Gastroesophageal sphincter (tissue), 4 donors: Measurements from ENCODE around the gene MYO3B. TPM values are rescaled to one million over a fixed set of nuclear protein-coding genes. Genes with fewer than 3 reads are reported as not detected.

ENCODE experiments used
- ATAC-seq: fragments of 150-250 bp; one replicate; pipeline ENCODE4 v1.9.1; 2016; ENCODE audit warnings: mild to moderate bottlenecking, moderate library complexity
- H3K27ac ChIP-seq, 4 donors: fragments of 200-600 bp; sonication (generic) in 3 of 4; 1 replicate in 3 of 4; 2 replicates in 1 of 4; pipeline ENCODE4 v1.5.1; 2016 to 2019
- H3K27me3 ChIP-seq: fragments of 200-600 bp; sonication (generic); one replicate; pipeline ENCODE4 v1.5.1; 2019
- H3K36me3 ChIP-seq, 2 donors: fragments of 200-600 bp; sonication (generic); one replicate each; pipeline ENCODE4 v1.5.1; 2019; ENCODE audit warnings: control low read depth in 1 of 2
- H3K4me1 ChIP-seq, 3 donors: fragments of 200-600 bp; sonication (generic); 1 replicate in 2 of 3; 2 replicates in 1 of 3; pipeline ENCODE4 v1.5.1; 2016 to 2019; ENCODE audit warnings: control low read depth in 2 of 3
- H3K4me3 ChIP-seq, 2 donors: fragments of 200-600 bp; sonication (generic); one replicate each; pipeline ENCODE4 v1.5.1; 2019; ENCODE audit warnings: mild to moderate bottlenecking in 1 of 2, moderate library complexity in 1 of 2
- H3K9me3 ChIP-seq, 3 donors: fragments of 200-600 bp; sonication (generic); one replicate each; pipeline ENCODE4 v1.5.1; 2017 to 2019; ENCODE audit warnings: control low read depth in 2 of 3
- CTCF ChIP-seq, 4 experiments: fragments of 200-600 bp in 2 of 4; fragments of 450-650 bp in 2 of 4; sonication (generic) in 1 of 4; IDR thresholded peaks; one replicate each; pipeline ENCODE4 v1.5.1; 2017 to 2019; ENCODE audit warnings: antibody characterized with exemption in 4 of 4, mild to moderate bottlenecking in 2 of 4, moderate library complexity in 2 of 4
- EP300 ChIP-seq: sonication (generic); formaldehyde crosslinking; IDR thresholded peaks from one replicate; pipeline ENCODE4 v1.6.1; 2017; ENCODE audit warnings: antibody characterized with exemption, mild to moderate bottlenecking
- POLR2A ChIP-seq, 2 donors: fragments of 450-650 bp; IDR thresholded peaks; one replicate each; pipeline ENCODE4 v1.6.1; 2017; ENCODE audit warnings: antibody characterized with exemption in 2 of 2, mild to moderate bottlenecking in 2 of 2, moderate library complexity in 1 of 2
- POLR2AphosphoS5 ChIP-seq: sonication (generic); formaldehyde crosslinking; IDR thresholded peaks from one replicate; pipeline ENCODE4 v1.6.1; 2017; ENCODE audit warnings: antibody characterized with exemption
- WGBS, 2 donors: methylation state at CpG; one replicate each; pipeline ENCODE4 v1.1.5; 2018; ENCODE audit warnings: low coverage in 1 of 2; 5-methylcytosine and 5-hydroxymethylcytosine counted together
- total RNA-seq, 4 donors: library from RNA; depleted of rRNA; stranded (reverse); fragments of >200 nt; gene quantifications; one replicate each; pipeline ENCODE4 v1.1.0, GENCODE V29; 2016

The MYO3B gene
- total RNA-seq, 4 donors from 2014 or later, result not detected

- ATAC-seq, result no peak
- 85 to 100% methylated on average over 3 of the region's 3 CpGs for WGBS, 2 donors
- no peak overlapping the region for H3K27ac ChIP-seq
These were observed 38.5 kb downstream of the MYO3B start for GRCh38 chr2:170216428-170216827.

GRCh38 chr2:170216981-170217380 is 39.0 kb downstream of the MYO3B start:
- no peaks in the 10 kb centered on the region for H3K9me3 ChIP-seq
- peak overlapping the region in 2 of 4 donors; percentile 7 to 51 for H3K27ac ChIP-seq
- WGBS, 2 donors, result 34 to 58% methylated on average over 3 to 5 of the region's 5 CpGs
- no peak for TF ChIP-seq CTCF (IDR thresholded peaks at IDR 0.05)
- TF ChIP-seq EP300, result no peak
- no peak for TF ChIP-seq POLR2A (IDR thresholded peaks at IDR 0.05)
- ATAC-seq, result no peak
- H3K4me1 ChIP-seq, result peaks cover 0 to 18% (median 0%) of the 10 kb centered on the region in 3 donors
- H3K27me3 ChIP-seq, result no peaks in the 10 kb centered on the region
- H3K36me3 ChIP-seq, result no peaks in the 10 kb centered on the region
- H3K4me3 ChIP-seq, result no peak overlapping the region

More at GRCh38 chr2:170216428-170216827, 38.5 kb downstream of the MYO3B start:
- peaks cover 0 to 14% (median 0%) of the 10 kb centered on the region in 3 donors for H3K4me1 ChIP-seq
- no peak overlapping the region for H3K4me3 ChIP-seq
- no peak for TF ChIP-seq POLR2A (IDR thresholded peaks at IDR 0.05)
- TF ChIP-seq POLR2AphosphoS5, result no peak
- TF ChIP-seq CTCF (IDR thresholded peaks at IDR 0.05), result no peak
- no peak for TF ChIP-seq EP300
- no peaks in the 10 kb centered on the region for H3K36me3 ChIP-seq
- no peaks in the 10 kb centered on the region for H3K9me3 ChIP-seq
- H3K27me3 ChIP-seq, result no peaks in the 10 kb centered on the region

- ATAC-seq, result peak; percentile 25
- Histone ChIP-seq H3K27me3 (no peaks in the 10 kb centered on the region), H3K27ac (peak overlapping the region in 2 of 4 donors; percentile 7 to 51), H3K36me3 (no peaks in the 10 kb centered on the region), H3K4me3 (no peak overlapping the region), H3K9me3 (no peaks in the 10 kb centered on the region), H3K4me1 (peaks cover 0 to 22% (median 0%) of the 10 kb centered on the region in 3 donors)
- WGBS, 2 donors, result 36 to 52% methylated on average over 3 to 4 of the region's 4 CpGs
- no peak for TF ChIP-seq CTCF (IDR thresholded peaks at IDR 0.05)
- no peak for TF ChIP-seq EP300
- no peak for TF ChIP-seq POLR2A (IDR thresholded peaks at IDR 0.05)
- TF ChIP-seq POLR2AphosphoS5, result no peak
These were observed 39.9 kb downstream of the MYO3B start for GRCh38 chr2:170217778-170218251.

GRCh38 chr2:170218456-170218855 is 40.5 kb downstream of the MYO3B start:
- TF ChIP-seq POLR2AphosphoS5, result no peak
- TF ChIP-seq EP300, result no peak
- Histone ChIP-seq H3K9me3 (no peaks in the 10 kb centered on the region), H3K27me3 (no peaks in the 10 kb centered on the region), H3K27ac (no peak overlapping the region), H3K4me1 (peaks cover 0 to 22% (median 0%) of the 10 kb centered on the region in 3 donors), H3K4me3 (no peak overlapping the region), H3K36me3 (no peaks in the 10 kb centered on the region)
- WGBS, 2 donors, result 58 to 92% methylated on average over 2 of the region's 2 CpGs
- no peak for ATAC-seq

GRCh38 chr2:170218931-170219330 is 41.0 kb downstream of the MYO3B start:
- TF ChIP-seq POLR2AphosphoS5 (no peak), EP300 (no peak), CTCF (IDR thresholded peaks at IDR 0.05) (no peak), POLR2A (IDR thresholded peaks at IDR 0.05) (no peak)
- Histone ChIP-seq H3K9me3 (no peaks in the 10 kb centered on the region), H3K27ac (no peak overlapping the region), H3K4me3 (no peak overlapping the region), H3K27me3 (no peaks in the 10 kb centered on the region), H3K36me3 (no peaks in the 10 kb centered on the region), H3K4me1 (peaks cover 0 to 22% (median 0%) of the 10 kb centered on the region in 3 donors)
- ATAC-seq, result no peak
- WGBS, 2 donors, result 77 to 89% methylated on average over 1 of the region's 1 CpG
